Neural cell (in vitro differentiated cells): ENCODE data around the gene PDGFB. TPM values are rescaled to one million over a fixed set of nuclear protein-coding genes. Genes with fewer than 3 reads are reported as not detected.

ENCODE experiments used
- H2AFZ ChIP-seq: fragments of 200-600, 300-800 bp; sonication (generic), shearing (Covaris generic); 2 replicates; pipeline ENCODE4 v1.6.0; 2014; ENCODE audit warnings: low read depth, mild to moderate bottlenecking, antibody characterized with exemption, low read length, moderate library complexity
- H3F3A ChIP-seq: fragments of 200-600 bp; shearing (Covaris generic); 2 replicates; pipeline ENCODE4 v1.6.1; 2016; ENCODE audit warnings: mild to moderate bottlenecking, moderate library complexity, mixed read lengths, antibody characterized with exemption, low read length; ENCODE audit not compliant: insufficient read depth, poor library complexity, severe bottlenecking
- H3K27ac ChIP-seq: fragments of 200-600, 300-800 bp; sonication (generic), shearing (Covaris generic); 2 replicates; pipeline ENCODE4 v1.5.1; 2014; ENCODE audit warnings: mild to moderate bottlenecking, low read length, moderate library complexity
- H3K27me3 ChIP-seq: fragments of 300-800, 200-600 bp; sonication (generic), shearing (Covaris generic); 2 replicates; pipeline ENCODE4 v1.6.0; 2014; ENCODE audit warnings: mild to moderate bottlenecking, low read depth, low read length, moderate library complexity; ENCODE audit not compliant: insufficient read depth
- H3K36me3 ChIP-seq: fragments of 300-800, 200-600 bp; sonication (generic), shearing (Covaris generic); 2 replicates; pipeline ENCODE4 v1.5.1; 2014; ENCODE audit warnings: mild to moderate bottlenecking, antibody characterized with exemption, low read length, moderate library complexity; ENCODE audit not compliant: insufficient read depth
- H3K4me2 ChIP-seq: fragments of 300-800, 200-600 bp; sonication (generic), shearing (Covaris generic); 2 replicates; pipeline ENCODE4 v1.6.0; 2014; ENCODE audit warnings: mild to moderate bottlenecking, low read length
- H3K4me3 ChIP-seq: fragments of 300-800, 200-600 bp; sonication (generic), shearing (Covaris generic); 2 replicates; pipeline ENCODE4 v1.5.1; 2014; ENCODE audit warnings: mild to moderate bottlenecking, low read length, moderate library complexity
- H3K79me2 ChIP-seq: fragments of 200-600 bp; shearing (Covaris generic); replicated peaks from 2 replicates; pipeline ENCODE4 v1.6.0; 2014; ENCODE audit warnings: mild to moderate bottlenecking, low read length, moderate library complexity; ENCODE audit not compliant: insufficient read depth
- H3K9ac ChIP-seq: fragments of 300-800, 200-600 bp; sonication (generic), shearing (Covaris generic); 2 replicates; pipeline ENCODE4 v1.6.1; 2016; ENCODE audit warnings: mild to moderate bottlenecking, low read length, mixed read lengths
- H3K9me2 ChIP-seq: fragments of 200-600 bp; shearing (Covaris generic); 2 replicates; pipeline ENCODE4 v1.6.1; 2016; ENCODE audit warnings: mild to moderate bottlenecking, low read length, mixed read lengths; ENCODE audit not compliant: insufficient read depth
- H3K9me3 ChIP-seq: fragments of 200-600, 300-800 bp; sonication (generic), shearing (Covaris generic); 2 replicates; pipeline ENCODE4 v1.6.1; 2016; ENCODE audit warnings: mild to moderate bottlenecking, mixed run types, low read length, moderate library complexity, mixed read lengths
- H4K20me1 ChIP-seq: fragments of 200-600 bp; shearing (Covaris generic); 2 replicates; pipeline ENCODE4 v1.6.1; 2016; ENCODE audit warnings: mild to moderate bottlenecking, mixed run types; ENCODE audit not compliant: insufficient read depth
- CTCF ChIP-seq: fragments of 450-650 bp; IDR thresholded peaks from 2 replicates; pipeline ENCODE4 v1.5.1; 2014; ENCODE audit warnings: antibody characterized with exemption, mild to moderate bottlenecking, moderate library complexity; ENCODE audit not compliant: poor library complexity, severe bottlenecking
- EP300 ChIP-seq: fragments of 450-650 bp; conservative IDR thresholded peaks from 2 replicates; pipeline ENCODE4 v1.6.1; 2014; ENCODE audit warnings: antibody characterized with exemption, mild to moderate bottlenecking, moderate library complexity; ENCODE audit not compliant: poor library complexity, severe bottlenecking
- EZH2 ChIP-seq: fragments of 200-600, 300-800 bp; shearing (Covaris generic), sonication (generic); IDR thresholded peaks from 2 replicates; pipeline ENCODE4 v1.6.1; 2014; ENCODE audit warnings: antibody characterized with exemption, low read length, borderline replicate concordance, mild to moderate bottlenecking; ENCODE audit not compliant: insufficient read depth, poor library complexity, severe bottlenecking
- MXI1 ChIP-seq: fragments of 450-650 bp; conservative IDR thresholded peaks from 2 replicates; pipeline ENCODE4 v1.6.1; 2014; ENCODE audit warnings: antibody characterized with exemption, mild to moderate bottlenecking; ENCODE audit not compliant: poor library complexity, severe bottlenecking
- POLR2AphosphoS5 ChIP-seq: IDR thresholded peaks from 2 replicates; pipeline ENCODE4 v1.6.1; 2012
- RAD21 ChIP-seq: fragments of 450-650 bp; conservative IDR thresholded peaks from 2 replicates; pipeline ENCODE4 v1.6.1; 2014; ENCODE audit warnings: antibody characterized with exemption, mild to moderate bottlenecking, moderate library complexity
- REST ChIP-seq: IDR thresholded peaks from 2 replicates; pipeline ENCODE4 v1.6.1; 2012; ENCODE audit warnings: borderline replicate concordance
- SMC3 ChIP-seq: fragments of 450-650 bp; conservative IDR thresholded peaks from 2 replicates; pipeline ENCODE4 v1.6.1; 2014; ENCODE audit warnings: antibody characterized with exemption, mild to moderate bottlenecking, moderate library complexity; ENCODE audit not compliant: poor library complexity
- TAF1 ChIP-seq: IDR thresholded peaks from 2 replicates; pipeline ENCODE4 v1.6.1; 2012; ENCODE audit warnings: low read depth
- polyA plus RNA-seq: library from polyadenylated mRNA; depleted of rRNA; stranded (reverse); fragments of >200 nt; gene quantifications from 2 replicates; pipeline ENCODE4 v1.2.3, GENCODE V29; 2014

The PDGFB gene
- polyA plus RNA-seq, 1 donor from 2014 or later, result 0.61 TPM

GRCh38 chr22:39229075-39229474 is 15.7 kb downstream of the PDGFB start:
- no peaks in the 10 kb centered on the region for H4K20me1 ChIP-seq
- TF ChIP-seq MXI1, result no peak
- no peak for TF ChIP-seq RAD21
- no peak for TF ChIP-seq EP300
- H3K9ac ChIP-seq, result no peak overlapping the region
- H3K27me3 ChIP-seq, result no peaks in the 10 kb centered on the region
- no peaks in the 10 kb centered on the region for H3F3A ChIP-seq
- H3K4me3 ChIP-seq, result no peak overlapping the region
- H3K9me3 ChIP-seq, result no peaks in the 10 kb centered on the region
- no peak overlapping the region for H3K27ac ChIP-seq
- no peaks in the 10 kb centered on the region for H3K79me2 ChIP-seq
- H3K36me3 ChIP-seq, result no peaks in the 10 kb centered on the region
- H2AFZ ChIP-seq, result no peak overlapping the region
- H3K4me2 ChIP-seq, result no peak overlapping the region
- no peaks in the 10 kb centered on the region for H3K9me2 ChIP-seq

GRCh38 chr22:39227542-39228272 is 17.1 kb downstream of the PDGFB start:
- Histone ChIP-seq H3K9me3 (no peaks in the 10 kb centered on the region), H3K4me3 (no peak overlapping the region), H3K4me2 (no peak overlapping the region), H4K20me1 (no peaks in the 10 kb centered on the region), H3K27ac (no peak overlapping the region), H2AFZ (no peak overlapping the region), H3K27me3 (no peaks in the 10 kb centered on the region), H3F3A (no peaks in the 10 kb centered on the region), H3K9ac (no peak overlapping the region), H3K36me3 (no peaks in the 10 kb centered on the region), H3K9me2 (no peaks in the 10 kb centered on the region), H3K79me2 (no peaks in the 10 kb centered on the region)
- TF ChIP-seq RAD21, result no peak
- no peak for TF ChIP-seq POLR2AphosphoS5
- no peak for TF ChIP-seq CTCF
- TF ChIP-seq TAF1, result no peak
- no peak for TF ChIP-seq EP300
- TF ChIP-seq SMC3, result no peak
- no peak for TF ChIP-seq MXI1
- TF ChIP-seq EZH2, result no peak
- TF ChIP-seq REST, result no peak
